ENCODE measurements around the gene PCCB.
"Not testable (repeated sequence)": the region's sequence is repeated elsewhere in the genome, so short reads cannot be mapped to it uniquely, and the experiment has no call there.

PCCB gene

DNA sequence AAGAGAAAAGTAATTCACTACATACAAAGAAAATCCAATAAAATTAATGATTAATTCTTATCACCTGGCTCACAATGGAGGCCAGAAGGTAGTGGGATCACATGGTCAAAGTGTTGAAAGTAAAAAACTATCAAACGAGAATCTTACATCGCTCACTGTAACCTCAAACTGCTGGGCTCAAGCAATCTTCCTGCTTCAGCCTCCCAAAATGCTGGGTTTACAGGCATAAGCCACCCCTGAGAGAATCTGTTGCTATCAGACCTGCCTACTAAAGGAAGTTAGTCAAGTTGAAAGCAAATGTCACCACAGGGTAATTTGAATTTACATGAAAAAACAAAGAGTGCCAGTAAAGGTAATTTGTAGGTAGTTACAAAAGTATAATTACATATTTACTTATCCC is 103.3 kb downstream of the PCCB start:
- in situ Hi-C loops (cut with HindIII; ENCODE audit: low sequenced_read_pairs), result no loop called here
- no peak overlapping the region for H3K4me3 ChIP-seq (ENCODE audit: low read depth, low read length)
- no peak for DNase-seq (ENCODE audit: low read depth)
- TF ChIP-seq CTCF (IDR thresholded peaks at IDR 0.05; ENCODE audit: low read depth, low read length, missing control alignments), result no peak

GRCh38 chr3:136366289-136366688 is 116.1 kb downstream of the PCCB start:
- in situ Hi-C loops (cut with HindIII; ENCODE audit: low sequenced_read_pairs), result no loop called here
- no peak for DNase-seq (ENCODE audit: low read depth)
- no peak overlapping the region for H3K4me3 ChIP-seq (ENCODE audit: low read depth, low read length)
- no peak for TF ChIP-seq CTCF (IDR thresholded peaks at IDR 0.05; ENCODE audit: low read depth, low read length, missing control alignments)

DNA sequence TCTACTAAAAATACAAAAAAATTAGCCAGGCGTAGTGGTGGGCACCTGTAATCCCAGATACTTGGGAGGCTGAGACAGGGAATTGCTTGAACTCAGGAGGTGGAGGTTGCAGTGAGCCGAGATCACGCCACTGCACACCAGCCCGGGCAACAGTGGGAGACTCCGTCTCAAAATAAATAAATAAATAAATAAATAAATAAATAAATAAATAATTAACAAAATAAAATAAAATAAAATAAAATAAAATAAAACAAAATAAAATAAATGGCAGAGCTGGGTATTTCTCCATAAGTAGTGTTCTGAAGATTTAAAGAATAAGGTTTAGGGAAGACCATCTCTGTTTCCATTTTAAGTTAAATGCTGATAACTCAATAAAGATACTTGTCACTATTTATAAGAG is 125.7 kb downstream of the PCCB start:
- H3K4me3 ChIP-seq (ENCODE audit: low read depth, low read length); DNase-seq (ENCODE audit: low read depth); in situ Hi-C loops (cut with HindIII; ENCODE audit: low sequenced_read_pairs): not testable (repeated sequence)

DNA sequence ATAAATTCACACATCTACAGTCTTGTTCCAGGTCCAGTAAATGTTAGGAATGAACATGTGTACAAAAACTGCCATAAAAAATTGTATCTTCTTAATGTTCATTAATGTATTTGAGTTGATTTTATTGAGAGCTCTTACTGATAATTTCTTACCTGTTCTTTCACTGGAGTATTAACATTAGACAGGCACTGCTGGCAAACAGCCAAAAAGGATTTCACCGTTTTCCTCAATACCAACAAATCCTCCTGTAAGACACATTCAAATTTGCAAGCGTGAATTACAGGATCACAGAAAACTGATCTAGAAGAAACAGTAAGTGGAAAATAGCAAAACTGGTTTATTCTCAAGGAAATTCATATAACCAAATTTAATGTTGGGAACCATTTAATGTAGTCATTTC is 127.4 kb downstream of the PCCB start:
- in situ Hi-C loops (cut with HindIII; ENCODE audit: low sequenced_read_pairs), result no loop called here
- no peak for TF ChIP-seq CTCF (IDR thresholded peaks at IDR 0.05; ENCODE audit: low read depth, low read length, missing control alignments)

GRCh38 chr3:136378011-136378410 is 127.9 kb downstream of the PCCB start:
- in situ Hi-C loops (cut with HindIII; ENCODE audit: low sequenced_read_pairs), result no loop called here
- no peak overlapping the region for H3K4me3 ChIP-seq (ENCODE audit: low read depth, low read length)
- no peak for TF ChIP-seq CTCF (IDR thresholded peaks at IDR 0.05; ENCODE audit: low read depth, low read length, missing control alignments)
- no peak for DNase-seq (ENCODE audit: low read depth)

More for the DNA sequence above, 127.4 kb downstream of the PCCB start:
- H3K4me3 ChIP-seq (ENCODE audit: low read depth, low read length), result no peak overlapping the region
- DNase-seq (ENCODE audit: low read depth), result no peak

Data from astrocyte of the cerebellum (primary cell).